Hippocampal formation (tissue), 2 donors: ENCODE data around the gene DNHD1.
"Not testable (repeated sequence)": the region's sequence is repeated elsewhere in the genome, so short reads cannot be mapped to it uniquely, and the experiment has no call there.

Experiments used
- DNase-seq, 2 donors: peaks; one replicate each; lab custom pipeline; 2025; lab: John Stamatoyannopoulos, UW

Gene DNHD1

GRCh38 chr11:6480299-6480914, 16.7 kb upstream of the DNHD1 start:
- no peak for DNase-seq

- peak; percentile 98 for DNase-seq
Observed at GRCh38 chr11:6481012-6481923, 15.8 kb upstream of the DNHD1 start, which contains the start of the genes ARFIP2 and TIMM10B. Gene ARFIP2 (minus strand): TSS chr11:6481331. CDS start chr11:6480421, 910 bp downstream. Gene TIMM10B (plus strand): TSS chr11:6481501. CDS start chr11:6481517, 16 bp downstream.

GRCh38 chr11:6481924-6482275, 15.2 kb upstream of the DNHD1 start:
- no peak for DNase-seq

- DNase-seq, result no peak
Observed at GRCh38 chr11:6482441-6482840, 14.6 kb upstream of the DNHD1 start.

GRCh38 chr11:6483015-6483414, 14.1 kb upstream of the DNHD1 start:
- DNase-seq, result no peak

- no peak for DNase-seq
Observed at GRCh38 chr11:6485661-6486060, 11.4 kb upstream of the DNHD1 start.

GRCh38 chr11:6486256-6486655, 10.8 kb upstream of the DNHD1 start:
- DNase-seq, result no peak

GRCh38 chr11:6486938-6487337, 10.1 kb upstream of the DNHD1 start:
- DNase-seq, result no peak

- no peak for DNase-seq
Observed at GRCh38 chr11:6488342-6488741, 8.7 kb upstream of the DNHD1 start.

GRCh38 chr11:6488821-6489220, 8.3 kb upstream of the DNHD1 start:
- DNase-seq, result no peak

GRCh38 chr11:6489306-6489705, 7.8 kb upstream of the DNHD1 start:
- DNase-seq, result no peak

GRCh38 chr11:6498121-6498520, 1.0 kb downstream of the DNHD1 start:
- DNase-seq, result no peak

- DNase-seq, result no peak
Observed at GRCh38 chr11:6498544-6498943, 1.5 kb downstream of the DNHD1 start.

- DNase-seq, result no peak
Observed at GRCh38 chr11:6502382-6502781, 5.3 kb downstream of the DNHD1 start.

- no peak for DNase-seq
Observed at GRCh38 chr11:6504166-6504565, 7.1 kb downstream of the DNHD1 start.

- DNase-seq, result peak in 1 of 2 donors; percentile 62
Observed at GRCh38 chr11:6505577-6506240, 8.6 kb downstream of the DNHD1 start.

- DNase-seq, result no peak
Observed at GRCh38 chr11:6516865-6517264, 19.8 kb downstream of the DNHD1 start.

GRCh38 chr11:6520265-6520664, 23.2 kb downstream of the DNHD1 start:
- DNase-seq, result no peak

- DNase-seq, result not testable (repeated sequence)
Observed at GRCh38 chr11:6521946-6522345, 24.9 kb downstream of the DNHD1 start.

GRCh38 chr11:6523253-6523652, 26.2 kb downstream of the DNHD1 start:
- DNase-seq, result no peak

GRCh38 chr11:6526411-6527135, 29.5 kb downstream of the DNHD1 start:
- no peak for DNase-seq

- no peak for DNase-seq
Observed at GRCh38 chr11:6529266-6529665, 32.2 kb downstream of the DNHD1 start.
